IMR-90 (cell line): ENCODE results near the gene LYPD3.

Experiments used
- BHLHE40 ChIP-seq: fragments of 150-350 bp; IDR thresholded peaks from 2 replicates; pipeline ENCODE4 v1.6.1; 2016; ENCODE audit warnings: mild to moderate bottlenecking, low read depth, low read length
- CEBPB ChIP-seq: IDR thresholded peaks from 2 replicates; pipeline ENCODE4 v1.6.1; 2012; ENCODE audit warnings: low read depth, low read length, improper control_type of control experiment
- CHD1 ChIP-seq: IDR thresholded peaks from 2 replicates; pipeline ENCODE4 v1.6.1; 2012; ENCODE audit warnings: low read depth, low read length, improper control_type of control experiment
- CTCF ChIP-seq: conservative IDR thresholded peaks from 2 replicates; pipeline ENCODE4 v1.5.1; 2012; ENCODE audit warnings: mild to moderate bottlenecking, low read depth, low read length, improper control_type of control experiment
- NFE2L2 ChIP-seq: fragments of 150-350 bp; IDR thresholded peaks from 2 replicates; pipeline ENCODE4 v1.6.1; 2016; ENCODE audit warnings: low read depth, mild to moderate bottlenecking, low read length
- POLR2A ChIP-seq: IDR thresholded peaks from 2 replicates; pipeline ENCODE4 v1.6.1; 2012; ENCODE audit warnings: mild to moderate bottlenecking, low read depth, low read length
- RAD21 ChIP-seq: IDR thresholded peaks from 2 replicates; pipeline ENCODE4 v1.6.1; 2012; ENCODE audit warnings: low read length, improper control_type of control experiment
- RCOR1 ChIP-seq: IDR thresholded peaks from 2 replicates; pipeline ENCODE4 v1.6.1; 2012; ENCODE audit warnings: mild to moderate bottlenecking, low read length, improper control_type of control experiment; ENCODE audit not compliant: insufficient replicate concordance
- SMC3 ChIP-seq: fragments of 150-350 bp; IDR thresholded peaks from 2 replicates; pipeline ENCODE4 v1.6.1; 2016; ENCODE audit warnings: low read depth, mild to moderate bottlenecking, antibody characterized with exemption, low read length, moderate library complexity
- USF2 ChIP-seq: fragments of 150-350 bp; IDR thresholded peaks from 2 replicates; pipeline ENCODE4 v1.6.1; 2017; ENCODE audit warnings: mild to moderate bottlenecking, antibody characterized with exemption, low read length, low read depth

GRCh38 chr19:43476606-43477005, 11.2 kb upstream of the LYPD3 start:
- TF ChIP-seq CTCF (no peak), USF2 (no peak), RAD21 (no peak), BHLHE40 (no peak), POLR2A (no peak), NFE2L2 (no peak), CHD1 (no peak), RCOR1 (no peak), CEBPB (no peak), SMC3 (no peak)
